IPS DF 4.7 (cell line): ENCODE data around the gene RBFOX2.
A peak's percentile ranks its signal among the peaks of the same experiment; 100 is the strongest.

Experiments used
- DNase-seq: peaks from one replicate; pipeline ENCODE4 v3.0.0-alpha.2; 2013; ENCODE audit warnings: low spot score; ENCODE audit errors: extremely low read depth

The RBFOX2 gene

DNA sequence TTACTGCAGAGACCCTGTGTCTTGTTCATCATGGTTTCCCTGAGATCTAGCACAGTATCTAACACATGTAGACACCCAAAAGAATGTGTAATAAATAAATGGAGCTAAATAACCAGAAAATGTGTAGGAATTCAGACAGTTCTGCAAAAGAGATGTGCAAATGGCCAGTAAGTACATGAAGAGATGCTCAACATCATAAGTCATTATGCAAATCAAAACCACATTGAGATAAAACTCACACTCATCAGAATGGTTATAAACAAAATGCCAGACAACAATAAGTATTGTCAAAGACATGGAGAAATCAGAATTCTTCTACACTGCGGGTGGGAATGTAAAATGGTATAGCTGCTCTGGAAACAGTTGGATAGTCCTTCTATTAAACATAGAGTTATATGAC, 88.5 kb downstream of the RBFOX2 start:
- DNase-seq, result no peak

DNA sequence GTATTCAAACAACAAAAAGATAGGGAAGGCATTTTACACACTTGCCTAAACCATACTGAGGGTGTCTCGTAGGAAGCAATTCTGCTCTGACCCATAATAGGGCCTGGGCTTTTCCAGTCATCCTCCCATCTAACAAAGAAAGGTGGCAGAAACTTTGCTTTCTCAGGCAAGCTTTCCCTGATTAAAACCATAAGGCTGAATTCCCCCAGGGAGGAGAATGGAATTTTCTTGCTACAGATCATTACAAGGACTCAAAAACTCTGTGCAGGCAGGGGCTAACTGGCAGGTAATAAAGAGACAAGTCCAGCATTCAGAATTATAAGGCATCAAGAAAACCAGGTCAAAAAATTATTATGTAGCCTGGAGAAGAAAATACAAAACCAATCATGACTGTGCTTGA, 90.4 kb downstream of the RBFOX2 start:
- no peak for DNase-seq

- DNase-seq, result no peak
Measured at GRCh38 chr22:35930933-35931332, 97.7 kb downstream of the RBFOX2 start.

DNA sequence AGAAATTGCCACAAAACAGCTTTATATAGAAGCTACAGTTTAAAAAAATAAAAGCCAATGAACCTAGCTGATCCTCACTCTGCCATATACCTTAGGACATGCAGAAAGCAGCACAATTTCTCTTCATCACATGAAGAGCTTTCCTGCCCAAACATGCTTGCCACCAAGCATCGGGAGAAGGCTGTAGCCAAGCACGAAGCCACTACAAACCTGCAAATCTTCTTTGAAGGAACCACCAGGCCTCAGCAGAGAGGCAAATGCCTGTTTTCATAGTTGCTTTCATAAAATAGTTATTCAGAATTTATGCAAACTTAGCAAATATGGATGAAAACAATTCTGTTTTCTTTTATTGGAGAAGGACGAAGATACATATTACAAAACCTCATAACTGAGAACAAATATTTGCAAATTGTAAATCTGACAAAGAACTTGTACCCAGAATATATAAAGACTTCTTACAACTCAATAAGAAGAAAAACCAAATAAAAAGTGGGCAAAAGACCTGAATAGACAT, 100.3 kb downstream of the RBFOX2 start:
- DNase-seq, result no peak

GRCh38 chr22:35923026-35923425, 105.6 kb downstream of the RBFOX2 start:
- no peak for DNase-seq

GRCh38 chr22:35921777-35922176, 106.8 kb downstream of the RBFOX2 start:
- DNase-seq, result no peak

DNA sequence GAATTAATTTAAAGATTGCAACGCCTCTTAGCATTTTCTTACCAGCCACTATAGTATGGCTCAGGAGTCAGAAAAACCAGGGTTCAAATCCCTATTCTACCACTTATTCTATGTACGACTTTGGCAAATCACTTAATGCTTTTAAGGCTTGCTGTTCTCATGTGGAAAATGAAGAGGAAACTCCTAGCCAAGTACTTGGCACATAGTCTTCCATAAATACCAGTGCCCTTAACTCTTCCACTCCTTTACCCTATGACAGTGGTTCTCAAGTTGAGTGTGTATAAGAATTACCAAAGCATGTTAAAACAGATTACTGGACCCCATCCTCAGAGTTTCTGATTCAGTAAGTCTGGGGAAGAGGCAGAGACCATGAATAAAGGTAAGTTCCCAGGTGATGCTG, 107.6 kb downstream of the RBFOX2 start:
- no peak for DNase-seq

- no peak for DNase-seq
Measured at GRCh38 chr22:35919002-35919542, 109.6 kb downstream of the RBFOX2 start.

GRCh38 chr22:35918456-35918855, 110.2 kb downstream of the RBFOX2 start:
- no peak for DNase-seq

GRCh38 chr22:35917651-35918050, 111.0 kb downstream of the RBFOX2 start:
- DNase-seq, result no peak

DNA sequence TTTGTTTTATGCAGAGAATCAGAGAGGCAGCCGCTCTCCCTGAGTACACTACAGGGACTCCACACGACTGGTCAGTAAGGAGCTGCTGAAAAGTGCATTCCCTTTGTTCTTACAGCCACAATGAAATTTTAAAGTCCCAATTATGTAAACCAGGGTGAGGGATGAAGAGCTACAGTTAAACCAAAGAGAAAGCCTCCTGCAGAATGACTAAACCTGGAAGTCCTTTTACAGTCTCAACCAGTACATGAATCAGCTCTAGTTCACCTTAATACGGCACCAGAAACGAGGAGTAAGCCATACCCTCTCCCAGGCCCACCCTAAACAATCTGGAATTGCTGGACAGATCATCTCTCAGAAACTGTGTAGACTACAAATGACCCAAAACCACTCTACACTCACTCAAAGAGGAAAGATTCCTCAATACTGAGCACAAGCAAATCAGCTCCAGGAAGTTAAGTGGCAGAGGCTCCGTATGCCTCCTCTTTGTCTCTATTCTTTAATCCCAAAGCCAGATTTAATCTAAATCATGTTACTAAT, 113.1 kb downstream of the RBFOX2 start:
- DNase-seq, result no peak

GRCh38 chr22:35914665-35915476, 113.8 kb downstream of the RBFOX2 start:
- DNase-seq, result no peak

- peak; percentile 93 for DNase-seq
Measured at GRCh38 chr22:35914357-35914664, 114.3 kb downstream of the RBFOX2 start.

- DNase-seq, result no peak
Measured at GRCh38 chr22:35913925-35914324, 114.7 kb downstream of the RBFOX2 start.

GRCh38 chr22:35912658-35913057, 116.0 kb downstream of the RBFOX2 start:
- DNase-seq, result no peak

GRCh38 chr22:35911877-35912276, 116.7 kb downstream of the RBFOX2 start:
- no peak for DNase-seq

GRCh38 chr22:35910926-35911325, 117.7 kb downstream of the RBFOX2 start:
- no peak for DNase-seq

- DNase-seq, result no peak
Measured at GRCh38 chr22:35910003-35910769, 118.4 kb downstream of the RBFOX2 start.

DNA sequence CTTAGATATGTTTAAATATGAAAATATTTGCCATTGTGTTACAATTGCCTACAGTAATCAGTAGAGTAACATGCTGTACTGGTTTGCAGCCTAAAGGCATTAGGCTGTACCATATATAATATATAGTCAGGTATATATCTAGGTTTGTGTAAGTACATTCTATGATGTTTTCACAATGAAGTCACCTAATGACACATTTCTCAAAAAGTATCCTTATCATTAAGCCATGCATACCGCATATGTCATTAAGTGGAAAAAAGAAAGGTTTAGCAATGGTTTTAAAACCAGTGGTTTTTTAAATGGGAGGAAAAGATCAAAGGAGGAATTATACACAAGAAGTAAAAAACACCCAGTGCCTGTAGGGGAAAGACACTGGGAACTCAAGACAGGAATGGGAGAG, 122.7 kb downstream of the RBFOX2 start:
- DNase-seq, result no peak

DNA sequence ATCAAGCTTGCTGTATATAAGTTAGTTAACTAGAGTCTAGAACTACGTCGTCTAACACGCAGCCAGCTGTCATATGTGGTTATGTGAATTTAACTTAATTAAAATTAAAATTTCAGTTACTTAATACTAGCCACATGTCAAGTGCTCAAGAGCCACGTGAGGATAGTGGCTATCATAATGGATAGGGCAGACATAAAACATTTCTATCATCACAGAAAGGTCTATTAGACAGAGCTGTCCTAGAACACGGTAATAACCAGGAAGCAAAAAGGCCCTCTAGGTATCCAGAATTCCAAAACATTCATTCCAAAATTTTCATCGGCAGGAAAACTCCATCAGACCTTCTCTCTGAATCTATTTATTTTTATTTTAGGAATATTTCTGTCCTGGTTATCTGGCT, 123.9 kb downstream of the RBFOX2 start:
- no peak for DNase-seq

- DNase-seq, result no peak
Measured at GRCh38 chr22:35904336-35904692, 124.3 kb downstream of the RBFOX2 start.
